ENCODE measurements around the gene CRPPA. TPM values are rescaled to one million over a fixed set of nuclear protein-coding genes. Genes with fewer than 3 reads are reported as not detected.

The CRPPA gene
- total and polyA plus RNA-seq, 2 donors (not counting 3 experiments of a cell fraction or from before 2014, with no cell fraction given) = 0.58 to 3.5 TPM

- H3K4me2 ChIP-seq (ENCODE audit: insufficient read depth, low read length) = no peak overlapping the region
- CTCF ChIA-PET = no interaction called here
- H3K4me1 ChIP-seq (ENCODE audit: control insufficient read depth, extremely low read depth, insufficient read depth, low read length) = peaks cover 13% of the 10 kb centered on the region
- dilution Hi-C loops (cut with MboI; ENCODE audit: extremely low pct_ligation_motif_present, low sequenced_read_pairs) = no loop called here
- POLR2A ChIA-PET = no interaction called here
- H3K9ac ChIP-seq (replicated peaks; ENCODE audit: extremely low read depth, insufficient read depth, low read length) = no peak overlapping the region
- FAIRE-seq = no peak
- H4K20me1 ChIP-seq (replicated peaks; ENCODE audit: control insufficient read depth, extremely low read depth, insufficient read depth, low read length) = no peaks in the 10 kb centered on the region
- no peak for TF ChIP-seq POLR2A (IDR thresholded peaks at IDR 0.05; ENCODE audit: low read depth, low read length)
- no peak for TF ChIP-seq MYC (IDR thresholded peaks at IDR 0.05; ENCODE audit: low read depth, low read length)
- TF ChIP-seq CTCF (IDR thresholded peaks at IDR 0.05; ENCODE audit: extremely low read depth in 1 of 2, insufficient read depth in 1 of 2, low read depth in 1 of 2, low read length in 2 of 2) = no peak
- no peak for TF ChIP-seq POLR2AphosphoS5 (IDR thresholded peaks at IDR 0.05; ENCODE audit: insufficient read depth, low read depth, low read length)
- no peak for TF ChIP-seq JUN (IDR thresholded peaks at IDR 0.05; ENCODE audit: borderline replicate concordance, insufficient read depth, insufficient read length, low read depth)
- TF ChIP-seq MAX (IDR thresholded peaks at IDR 0.05; ENCODE audit: insufficient read depth, insufficient read length) = no peak
- no peak for TF ChIP-seq FOS (IDR thresholded peaks at IDR 0.05; ENCODE audit: borderline replicate concordance, insufficient read depth, low read length)
- TF ChIP-seq GATA2 (IDR thresholded peaks at IDR 0.05; ENCODE audit: insufficient read depth, insufficient read length, low read depth, low read length) = no peak
- TF ChIP-seq EZH2 (IDR thresholded peaks at IDR 0.05; ENCODE audit: borderline replicate concordance, low read depth, low read length, severe bottlenecking) = no peak
- no peak for DNase-seq (ENCODE audit: low read depth, low spot score)
- no peaks in the 10 kb centered on the region for H3K79me2 ChIP-seq (ENCODE audit: control insufficient read depth, insufficient read depth, low read length)
- H3K36me3 ChIP-seq (ENCODE audit: control insufficient read depth in 2 of 2, extremely low read depth in 1 of 2, insufficient read depth in 2 of 2, low read length in 2 of 2) = no peaks in the 10 kb centered on the region
- no peaks in the 10 kb centered on the region for H3K9me1 ChIP-seq (replicated peaks; ENCODE audit: control insufficient read depth, extremely low read depth, insufficient read depth, low read length)
- no TSS peak for BruUV-seq (replicated peaks)
- no peak overlapping the region for H2AFZ ChIP-seq (ENCODE audit: low read depth, low read length)
- intact Hi-C loops (cut with micrococcal nuclease) = no loop called here
- no peak overlapping the region for H3K4me3 ChIP-seq (replicated peaks in 1 of 3; ENCODE audit: insufficient read depth in 1 of 3, low read depth in 1 of 3, low read length in 3 of 3)
- no peaks in the 10 kb centered on the region for H3K9me3 ChIP-seq (replicated peaks; ENCODE audit: control insufficient read depth, insufficient read depth, low read length)
- no peak overlapping the region for H3K27ac ChIP-seq (ENCODE audit: insufficient read depth, low read depth, low read length)
- no peaks in the 10 kb centered on the region for H3K27me3 ChIP-seq (ENCODE audit: control insufficient read depth in 2 of 2, insufficient read depth in 2 of 2, low read length in 2 of 2)
Measured at GRCh38 chr7:16419126-16419525, 2.2 kb downstream of the CRPPA start.

All from endothelial cell of umbilical vein (primary cell).